ENCODE data around the gene CHRNE.
"Not testable (repeated sequence)": the region's sequence is repeated elsewhere in the genome, so short reads cannot be mapped to it uniquely, and the experiment has no call there.

Gene CHRNE

DNA sequence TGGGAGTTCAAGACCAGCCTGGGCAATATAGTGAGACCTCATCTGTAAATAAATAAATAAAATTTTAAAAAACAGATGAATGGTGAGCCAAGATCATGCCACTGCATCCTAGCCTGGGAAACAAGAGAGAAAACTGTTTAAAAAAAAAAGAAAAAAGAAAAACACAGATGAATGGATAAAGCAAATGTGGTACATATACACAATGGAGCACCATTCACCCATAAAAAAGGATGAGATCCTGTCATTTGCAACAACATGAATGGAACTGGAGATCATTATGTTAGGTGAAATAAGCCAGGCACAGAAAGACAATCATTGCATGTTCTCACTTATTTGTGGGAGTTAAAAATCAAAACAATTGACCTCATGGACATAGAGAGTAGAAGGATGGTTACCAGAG is 3.7 kb upstream of the CHRNE start:
- not testable (repeated sequence) for DNase-seq (ENCODE audit: low read depth in 2 of 2)

DNA sequence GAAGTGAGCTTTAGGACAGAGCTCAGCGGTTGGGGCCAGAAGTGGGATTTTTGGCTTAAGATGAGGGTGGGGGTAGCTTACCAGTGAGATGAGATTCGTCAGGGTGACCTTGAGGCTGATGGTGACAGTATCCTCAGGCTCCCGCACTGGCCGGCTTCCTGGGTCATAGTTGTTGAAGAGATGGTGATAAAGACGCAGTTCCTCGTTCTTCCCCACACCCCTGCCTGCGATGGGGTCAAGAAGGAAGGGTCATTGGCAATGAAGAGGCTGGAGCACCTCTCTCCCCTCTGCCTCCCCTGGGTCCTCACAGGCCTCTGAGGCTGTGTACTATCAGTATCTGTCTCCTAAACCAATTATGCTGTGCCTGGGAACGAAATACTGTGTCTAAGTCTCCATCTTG is 358 bp downstream of the CHRNE start:
- no peak for DNase-seq (ENCODE audit: low read depth in 2 of 2)

DNA sequence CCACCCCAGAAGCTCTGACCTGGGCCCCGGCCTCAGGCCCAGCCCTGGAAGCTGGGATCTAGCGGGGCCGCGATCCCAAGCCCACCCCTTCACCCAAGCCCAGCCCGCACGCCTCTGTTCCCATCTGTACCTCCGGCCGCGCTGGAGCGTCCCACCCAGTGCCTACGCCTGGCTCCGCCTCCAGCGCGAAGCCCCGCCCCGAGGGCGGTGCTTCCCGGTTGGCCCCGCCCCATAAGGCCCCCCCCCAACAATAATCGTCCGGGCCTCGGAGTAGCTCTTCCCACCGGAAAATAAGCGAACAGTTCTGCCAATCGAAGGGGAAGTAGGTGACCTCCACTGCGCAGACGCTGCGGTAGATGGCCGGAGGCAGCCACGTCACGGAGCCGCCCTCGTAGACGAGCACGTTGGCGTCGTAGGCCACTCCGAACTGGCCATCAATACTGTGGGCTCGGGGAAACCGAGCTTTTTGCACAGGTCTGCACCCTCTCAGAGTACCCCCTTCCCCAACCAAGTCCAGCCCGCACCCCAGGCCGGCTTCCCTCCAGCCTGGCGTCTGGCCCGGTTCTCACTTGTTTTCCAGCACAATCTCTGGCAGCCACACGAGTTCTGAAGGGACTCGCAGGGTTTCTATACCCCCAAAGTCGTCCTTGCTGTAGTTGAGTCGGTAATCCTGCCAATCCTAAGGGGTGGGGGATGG is 1.1 kb downstream of the CHRNE start:
- DNase-seq (ENCODE audit: low read depth in 2 of 2): no peak

DNA sequence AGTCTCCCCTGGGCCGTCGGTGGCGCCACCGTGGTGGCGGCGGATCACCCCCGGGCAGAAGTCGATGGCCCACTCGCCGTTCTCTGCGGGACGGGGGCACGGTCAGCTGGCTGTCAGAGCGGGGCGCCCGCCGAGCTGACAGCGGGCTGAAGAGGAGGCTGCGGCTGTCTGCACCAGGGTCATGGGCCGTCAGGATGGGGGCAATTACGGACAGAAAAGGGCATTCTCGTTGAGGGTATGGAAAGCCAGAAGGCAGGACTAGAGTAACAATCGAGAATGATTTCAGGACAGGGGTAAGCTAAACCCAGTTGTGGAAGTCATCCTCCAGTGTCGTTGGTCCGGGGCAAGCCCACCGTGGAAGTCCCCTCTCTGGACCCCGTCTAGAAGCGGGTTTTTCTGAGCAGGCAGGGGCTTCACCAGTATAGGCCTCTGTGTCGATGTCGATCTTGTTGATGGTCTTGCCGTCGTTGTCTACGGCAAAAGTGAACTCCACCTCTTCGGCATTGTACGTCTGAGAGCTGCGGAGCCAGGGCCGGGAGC is 1.7 kb downstream of the CHRNE start:
- no peak for DNase-seq (ENCODE audit: low read depth in 2 of 2)

DNA sequence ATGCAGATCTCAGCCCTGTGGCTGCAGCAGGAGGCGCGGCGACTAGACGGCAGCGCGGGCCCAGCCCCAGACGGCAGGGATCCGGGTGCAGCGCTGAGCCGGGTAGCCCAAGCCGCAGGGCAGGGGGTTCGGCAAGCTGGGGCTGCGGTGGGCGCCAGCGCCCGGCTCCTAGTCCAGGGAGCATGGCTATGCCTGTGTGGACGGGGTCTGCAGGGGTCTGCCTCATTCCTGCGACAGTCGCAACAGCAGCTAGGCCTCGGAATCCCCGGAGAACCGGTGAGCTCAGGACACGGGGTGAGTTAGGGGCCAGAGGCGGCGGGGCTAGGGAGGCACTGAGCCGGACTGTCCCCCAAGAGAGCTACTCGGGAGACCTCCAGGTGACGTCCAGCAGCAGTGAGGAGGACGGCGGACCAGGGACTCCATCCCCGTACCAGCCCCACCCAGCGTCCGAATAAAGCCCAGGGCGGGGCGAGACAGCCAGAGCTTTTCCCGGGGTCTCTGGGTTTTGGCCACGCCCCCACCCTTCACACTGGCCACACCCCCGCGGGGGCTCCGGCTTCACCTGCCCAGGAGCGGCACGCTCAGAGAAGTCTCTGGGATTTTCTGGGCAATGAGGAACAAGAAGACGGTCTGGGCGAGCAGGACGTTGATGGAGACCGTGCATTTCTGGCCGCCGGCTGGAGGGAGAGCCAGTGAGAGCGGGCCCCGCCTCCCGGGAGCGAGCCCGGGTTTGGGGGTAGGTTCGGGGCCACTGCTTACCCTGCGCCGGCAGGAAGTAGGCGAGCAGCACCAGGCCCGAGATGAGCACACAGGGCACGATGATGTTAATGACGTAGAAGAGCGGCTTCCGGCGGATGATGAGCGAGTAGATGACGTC is 2.4 kb downstream of the CHRNE start:
- no peak for DNase-seq (ENCODE audit: low read depth in 2 of 2)

GRCh38 chr17:4899341-4900230 is 3.3 kb downstream of the CHRNE start, which contains the start of gene C17orf107:
TSS of gene C17orf107 (plus strand) at chr17:4899536. CDS start at chr17:4899763, 227 bp downstream.
- DNase-seq (ENCODE audit: low read depth in 2 of 2): peak; percentile 39 to 54

- no peak for DNase-seq (ENCODE audit: low read depth in 2 of 2)
Observed at GRCh38 chr17:4898927-4899326, 4.0 kb downstream of the CHRNE start.

GRCh38 chr17:4898351-4898750 is 4.5 kb downstream of the CHRNE start:
- no peak for DNase-seq (ENCODE audit: low read depth in 2 of 2)

DNA sequence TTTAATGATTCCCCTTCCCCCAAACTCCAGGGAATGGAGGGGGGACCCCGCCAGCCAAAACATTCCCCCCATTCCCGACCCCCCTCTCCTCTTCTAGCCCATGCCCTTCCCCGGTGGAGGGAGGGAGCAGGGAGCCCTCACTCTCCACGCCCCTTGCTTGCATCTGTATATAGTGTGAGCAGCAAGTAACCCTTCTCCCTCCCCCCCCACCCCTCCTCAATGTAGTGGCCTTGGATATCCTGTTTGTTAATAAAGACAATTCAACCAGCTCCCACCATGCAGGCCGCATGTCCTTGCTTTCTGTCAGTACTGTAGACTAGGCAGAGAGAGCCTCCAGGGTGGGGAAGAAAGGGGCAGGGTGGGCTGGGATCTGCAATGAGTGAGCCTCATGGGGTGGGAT is 5.1 kb downstream of the CHRNE start:
- no peak for DNase-seq (ENCODE audit: low read depth in 2 of 2)

DNA sequence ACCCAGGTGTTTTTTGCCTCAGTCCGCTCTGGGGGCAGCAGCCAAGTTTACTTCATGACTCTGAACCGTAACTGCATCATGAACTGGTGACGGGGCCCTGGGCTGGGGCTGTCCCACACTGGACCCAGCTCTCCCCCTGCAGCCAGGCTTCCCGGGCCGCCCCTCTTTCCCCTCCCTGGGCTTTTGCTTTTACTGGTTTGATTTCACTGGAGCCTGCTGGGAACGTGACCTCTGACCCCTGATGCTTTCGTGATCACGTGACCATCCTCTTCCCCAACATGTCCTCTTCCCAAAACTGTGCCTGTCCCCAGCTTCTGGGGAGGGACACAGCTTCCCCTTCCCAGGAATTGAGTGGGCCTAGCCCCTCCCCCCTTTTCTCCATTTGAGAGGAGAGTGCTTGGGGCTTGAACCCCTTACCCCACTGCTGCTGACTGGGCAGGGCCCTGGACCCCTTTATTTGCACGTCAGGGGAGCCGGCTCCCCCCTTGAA is 5.7 kb downstream of the CHRNE start:
- DNase-seq (ENCODE audit: low read depth in 2 of 2): no peak

DNA sequence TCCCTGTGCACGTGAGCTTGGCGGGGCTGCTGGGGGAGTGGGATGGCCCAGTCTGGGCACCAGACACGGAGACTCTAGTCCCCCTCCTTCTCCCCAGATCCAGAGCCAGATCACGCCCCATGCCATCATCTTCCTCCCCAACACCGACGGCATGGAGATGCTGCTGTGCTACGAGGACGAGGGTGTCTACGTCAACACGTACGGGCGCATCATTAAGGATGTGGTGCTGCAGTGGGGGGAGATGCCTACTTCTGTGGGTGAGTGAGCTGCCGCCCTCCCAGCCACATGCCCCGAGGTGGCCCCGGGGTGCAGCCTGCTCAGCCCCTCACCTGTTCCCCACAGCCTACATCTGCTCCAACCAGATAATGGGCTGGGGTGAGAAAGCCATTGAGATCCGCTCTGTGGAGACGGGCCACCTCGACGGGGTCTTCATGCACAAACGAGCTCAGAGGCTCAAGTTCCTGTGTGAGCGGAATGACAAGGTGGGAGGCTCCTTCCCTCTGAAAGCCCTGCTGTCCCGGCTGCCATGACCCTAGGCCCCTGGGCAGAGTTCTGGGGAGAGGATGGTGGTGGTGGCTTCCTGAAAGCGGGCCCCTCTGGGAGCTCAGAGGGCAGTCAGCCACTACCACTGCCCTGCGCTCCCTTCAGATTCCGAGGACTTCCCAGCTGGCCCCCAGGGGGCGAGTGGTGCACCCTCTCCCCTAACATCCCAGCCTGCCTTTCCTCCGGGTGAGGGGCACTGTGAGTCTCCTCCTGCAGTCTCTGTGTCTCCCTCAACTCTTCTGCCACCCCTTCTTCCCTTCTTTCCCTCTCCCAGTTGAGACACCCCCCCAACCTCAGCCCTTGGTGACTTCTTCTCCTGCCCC is 6.3 kb downstream of the CHRNE start:
- no peak for DNase-seq (ENCODE audit: low read depth in 2 of 2)

- DNase-seq (ENCODE audit: low read depth in 2 of 2): no peak
Observed at GRCh38 chr17:4895657-4896331, 7.1 kb downstream of the CHRNE start.

GRCh38 chr17:4895121-4895520 is 7.8 kb downstream of the CHRNE start:
- no peak for DNase-seq (ENCODE audit: low read depth in 2 of 2)

DNA sequence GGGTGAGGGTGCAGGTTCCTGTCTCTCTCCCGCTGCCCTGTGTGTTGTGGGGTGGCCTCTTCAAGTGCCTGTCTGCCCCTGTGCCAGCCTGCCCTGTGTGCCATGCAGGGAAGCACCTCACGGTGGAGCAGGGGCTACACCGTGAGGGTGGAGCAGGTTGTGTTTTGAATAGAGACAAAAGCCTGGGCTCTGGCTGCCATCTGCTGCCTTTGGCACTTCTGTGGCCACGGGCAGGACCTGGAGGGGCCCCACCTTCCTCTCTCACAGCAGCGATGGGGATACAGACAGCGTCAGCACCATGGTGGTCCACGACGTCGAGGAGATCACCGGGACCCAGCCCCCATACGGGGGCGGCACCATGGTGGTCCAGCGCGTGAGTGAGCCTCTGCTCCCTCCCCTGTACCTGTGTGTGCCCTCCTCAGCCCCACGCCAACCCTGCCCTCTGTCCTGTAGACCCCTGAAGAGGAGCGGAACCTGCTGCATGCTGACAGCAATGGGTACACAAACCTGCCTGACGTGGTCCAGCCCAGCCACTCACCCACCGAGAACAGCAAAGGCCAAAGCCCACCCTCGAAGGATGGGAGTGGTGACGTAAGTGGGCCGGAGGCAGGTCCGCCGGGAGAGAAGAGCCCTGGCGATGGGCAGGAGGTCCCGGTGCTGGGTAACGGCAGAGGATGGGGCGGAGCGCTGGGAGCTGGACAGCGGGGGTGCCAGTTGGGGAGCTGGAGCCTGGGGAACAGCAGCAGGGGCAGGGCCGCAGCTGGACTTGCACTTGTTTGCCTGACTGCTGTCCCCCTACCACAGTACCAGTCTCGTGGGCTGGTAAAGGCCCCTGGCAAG is 9.0 kb downstream of the CHRNE start:
- DNase-seq (ENCODE audit: low read depth in 2 of 2): no peak

GRCh38 chr17:4893272-4893671 is 9.6 kb downstream of the CHRNE start:
- no peak for DNase-seq (ENCODE audit: low read depth in 2 of 2)

GRCh38 chr17:4892499-4893221 is 10.2 kb downstream of the CHRNE start:
- no peak for DNase-seq (ENCODE audit: low read depth in 2 of 2)

- no peak for DNase-seq (ENCODE audit: low read depth in 2 of 2)
Observed at GRCh38 chr17:4891411-4892410, 11.2 kb downstream of the CHRNE start.
